ENCODE measurements around the gene GRK5.
A peak's percentile ranks its signal among the peaks of the same experiment; 100 is the strongest.
"Not testable (repeated sequence)": the region's sequence is repeated elsewhere in the genome, so short reads cannot be mapped to it uniquely, and the experiment has no call there.

GRK5 gene

DNA sequence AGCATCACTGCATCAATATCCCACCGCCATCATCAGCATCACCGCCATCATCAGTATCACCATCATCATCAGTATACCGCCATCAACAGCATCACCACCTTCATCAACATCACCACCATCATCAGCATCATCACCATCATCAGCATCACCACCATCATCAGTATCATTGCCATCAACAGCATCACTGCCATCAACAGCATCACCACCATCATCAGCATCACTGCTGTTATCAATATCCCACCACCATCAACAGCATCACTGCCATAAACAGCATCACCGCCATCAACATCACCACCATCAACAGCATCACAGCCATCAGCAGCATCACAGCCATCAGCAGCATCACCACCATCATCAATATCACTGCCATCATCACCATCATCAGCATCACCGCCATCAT is 219.3 kb downstream of the GRK5 start:
- DNase-seq = no peak

DNA sequence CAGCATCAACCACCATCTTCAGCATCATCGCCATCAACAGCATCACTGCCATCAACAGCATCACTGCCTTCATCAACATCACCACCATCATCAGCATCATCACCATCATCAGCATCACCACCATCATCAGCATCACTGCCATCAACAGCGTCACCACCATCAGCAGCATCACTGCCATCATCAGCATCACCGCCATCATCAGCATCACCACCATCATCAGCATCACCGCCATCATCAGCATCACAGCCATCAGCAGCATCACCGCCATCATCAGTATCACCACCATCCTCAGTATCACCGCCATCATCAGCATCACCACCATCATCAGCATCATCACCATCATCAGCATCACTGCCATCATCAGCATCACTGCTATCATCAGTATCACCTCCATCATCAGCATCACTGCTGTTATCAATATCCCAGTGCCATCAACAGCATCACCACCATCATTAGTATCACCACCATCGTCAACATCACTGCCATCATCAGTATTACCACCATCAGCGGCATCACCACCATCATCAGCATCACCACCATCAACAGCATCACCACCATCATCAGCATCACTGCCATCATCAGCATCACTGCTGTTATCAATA is 220.0 kb downstream of the GRK5 start:
- DNase-seq = no peak

DNA sequence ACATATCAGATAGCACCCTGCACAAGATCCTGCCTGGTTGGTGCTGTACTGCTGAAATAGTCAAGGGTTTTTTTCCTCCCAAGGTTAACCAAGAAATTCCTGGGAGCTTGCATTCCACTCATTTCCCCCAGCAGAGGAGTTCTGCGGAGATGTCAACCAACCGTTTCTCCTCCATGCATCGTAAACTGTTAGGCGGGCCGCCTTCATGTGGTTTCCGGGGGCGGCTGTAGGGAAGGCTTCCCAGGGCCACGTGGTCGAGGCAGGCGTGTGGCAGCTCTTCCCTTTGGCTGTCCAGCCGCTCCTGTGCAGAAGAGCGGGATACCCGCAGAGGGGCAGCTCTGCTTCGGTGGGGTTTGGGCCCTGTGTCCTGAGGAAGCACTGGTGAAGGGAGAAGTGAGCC is 221.4 kb downstream of the GRK5 start:
- DNase-seq = no peak

DNA sequence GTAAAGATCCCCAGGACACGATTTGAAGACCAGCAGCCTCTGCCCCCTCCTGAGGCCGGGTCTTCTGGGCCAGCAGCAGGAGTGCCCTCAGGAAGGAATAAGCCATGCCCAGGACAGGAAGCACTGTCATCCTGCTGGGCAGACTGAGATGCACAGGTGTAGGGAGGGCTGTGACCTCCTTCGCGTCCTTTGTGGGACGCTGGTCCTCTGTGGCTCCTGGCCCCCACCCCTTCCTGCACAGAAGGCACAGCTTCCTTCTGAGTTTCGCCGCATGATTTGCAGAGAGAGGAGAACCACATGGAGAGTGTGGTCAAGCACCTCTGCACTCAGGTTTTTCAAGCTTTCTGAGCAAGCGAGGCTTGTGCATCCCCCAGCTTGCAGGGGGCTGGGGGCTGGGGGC is 222.4 kb downstream of the GRK5 start:
- no peak for DNase-seq

DNA sequence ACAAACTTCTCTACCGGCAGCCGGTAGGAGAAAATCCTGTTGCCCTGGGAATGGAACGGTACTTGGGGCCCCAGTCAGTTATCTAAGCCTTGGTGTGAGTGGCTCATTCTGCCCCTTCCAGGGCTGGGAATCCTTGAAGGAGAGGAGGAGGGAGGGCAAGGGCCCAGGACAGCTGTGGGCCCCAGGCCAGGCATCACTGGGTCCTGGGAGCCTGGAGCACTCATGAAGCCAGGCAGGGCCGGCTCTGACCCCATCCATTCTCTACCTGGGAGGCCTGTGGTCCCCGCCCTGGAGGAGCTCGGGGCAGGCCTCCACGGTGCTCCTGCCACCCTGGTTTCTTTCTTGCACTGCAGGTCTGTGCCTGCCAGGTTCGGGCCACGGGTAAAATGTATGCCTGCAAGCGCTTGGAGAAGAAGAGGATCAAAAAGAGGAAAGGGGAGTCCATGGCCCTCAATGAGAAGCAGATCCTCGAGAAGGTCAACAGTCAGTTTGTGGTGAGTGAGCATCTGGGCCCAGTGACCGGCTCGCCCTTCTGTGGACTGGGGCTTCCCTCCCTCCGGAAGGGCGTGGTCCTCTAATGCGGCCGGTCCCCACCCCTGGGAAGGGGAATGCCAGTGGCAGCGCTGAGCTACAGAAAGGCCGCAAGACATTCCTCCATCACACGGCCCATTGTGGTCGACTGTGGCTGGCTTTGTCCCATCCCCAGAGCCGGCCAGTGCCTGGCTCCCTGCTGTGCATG is 223.8 kb downstream of the GRK5 start:
- DNase-seq = no peak

DNA sequence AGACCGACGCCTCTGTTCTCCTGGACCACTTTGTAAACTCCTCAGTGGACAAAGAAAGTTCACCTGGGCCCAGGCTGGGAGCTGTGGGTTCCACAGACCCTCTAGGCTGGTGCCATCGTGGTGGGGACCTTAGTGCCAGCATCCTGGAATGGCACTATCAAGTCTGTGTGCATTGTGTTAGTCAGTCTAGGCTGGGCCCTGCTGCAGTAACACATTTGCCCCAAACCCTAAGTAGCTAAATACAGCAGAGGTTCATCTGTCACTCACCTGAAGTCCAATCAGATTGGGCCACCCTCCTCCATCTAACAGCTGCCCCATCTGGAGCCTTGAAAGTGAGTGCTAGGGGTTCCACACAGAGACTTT is 224.4 kb downstream of the GRK5 start:
- no peak for DNase-seq

DNA sequence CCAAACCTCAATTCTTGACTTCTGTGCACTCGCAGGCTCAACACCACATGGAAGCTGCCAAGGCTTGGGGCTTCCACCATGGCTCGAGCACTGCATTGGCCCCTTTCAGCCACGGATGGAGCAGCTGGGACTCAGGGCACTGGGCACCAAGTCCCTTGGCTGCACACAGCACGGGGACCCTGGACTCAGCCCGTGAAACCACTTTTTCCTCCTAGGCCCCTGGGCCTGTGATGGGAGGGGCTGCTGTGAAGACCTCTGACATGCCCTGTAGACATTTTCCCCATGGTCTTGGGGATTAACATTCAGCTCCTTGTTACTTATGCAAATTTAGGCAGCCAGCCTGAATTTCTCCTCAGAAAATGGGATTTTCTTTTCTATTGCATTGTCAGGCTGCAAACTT is 227.6 kb downstream of the GRK5 start:
- DNase-seq = not testable (repeated sequence)

DNA sequence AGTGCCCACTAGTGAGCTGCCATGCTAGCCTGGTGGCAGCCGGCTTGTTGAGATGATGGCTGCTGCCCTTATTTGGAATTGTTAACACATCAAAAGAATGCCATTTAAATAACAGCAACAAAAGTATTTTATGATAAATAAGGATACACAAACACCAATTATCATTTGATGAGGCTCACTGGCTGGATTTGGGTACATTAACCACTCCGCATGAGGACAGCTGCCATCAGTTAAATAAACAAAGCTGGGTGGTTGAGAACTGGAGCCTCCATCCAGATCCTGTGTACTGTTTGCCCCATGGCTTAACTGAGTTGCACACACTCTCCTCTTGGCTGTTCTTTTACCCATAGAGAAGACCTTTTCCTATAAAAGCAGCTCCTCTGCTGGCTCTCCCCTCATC is 231.3 kb downstream of the GRK5 start:
- DNase-seq = no peak

DNA sequence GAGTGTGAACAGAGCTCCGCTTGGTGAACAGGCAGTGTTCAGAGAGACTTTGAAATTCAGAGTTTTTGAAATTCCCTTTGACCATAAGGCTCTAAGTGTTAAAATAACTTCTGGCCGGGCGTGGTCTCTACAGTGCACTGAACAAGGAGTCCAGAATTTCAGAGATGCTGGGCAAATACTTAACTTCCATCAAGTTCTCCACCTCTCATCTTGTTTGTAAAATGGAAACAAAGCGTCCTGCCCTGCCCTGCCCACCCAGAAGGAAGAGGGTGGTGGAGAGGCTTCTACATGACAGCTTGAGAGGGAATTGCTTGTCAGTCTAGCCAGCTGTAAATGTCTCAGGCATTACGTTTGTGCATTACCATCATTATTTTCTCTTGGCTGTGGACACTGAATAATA is 232.6 kb downstream of the GRK5 start:
- DNase-seq = no peak

DNA sequence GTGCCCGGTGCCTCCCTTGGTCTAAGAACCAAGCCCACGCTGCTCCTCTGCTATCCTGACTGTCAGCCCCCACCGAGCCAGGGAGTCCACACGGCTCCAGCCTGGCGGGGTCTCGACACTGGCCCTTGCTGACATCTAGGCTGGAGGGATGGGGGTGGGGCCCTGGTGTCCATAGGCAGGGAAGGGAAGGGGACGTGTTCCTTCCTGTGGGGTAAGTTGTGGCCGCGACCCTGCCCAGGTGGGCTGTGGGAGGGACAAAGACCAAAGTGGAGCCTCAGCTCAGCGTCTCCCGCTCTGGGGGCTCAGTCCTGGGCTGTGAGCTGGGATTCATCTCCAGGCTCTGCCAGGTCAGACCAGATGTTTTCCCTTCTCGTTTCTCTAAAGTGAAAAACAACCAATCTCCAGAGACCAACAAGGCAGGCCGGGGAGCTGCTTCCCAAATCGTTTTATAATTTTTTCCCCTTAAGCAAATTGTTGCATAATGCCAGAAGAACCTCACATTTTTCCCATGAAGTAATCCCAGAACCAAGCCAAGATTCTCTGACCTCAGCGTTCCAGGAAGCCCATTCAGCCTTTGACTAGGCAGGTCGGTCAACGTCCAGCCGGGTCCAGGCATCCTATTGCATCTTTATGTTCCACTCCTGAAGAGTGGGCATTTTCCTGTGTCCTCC is 233.9 kb downstream of the GRK5 start:
- no peak for DNase-seq

DNA sequence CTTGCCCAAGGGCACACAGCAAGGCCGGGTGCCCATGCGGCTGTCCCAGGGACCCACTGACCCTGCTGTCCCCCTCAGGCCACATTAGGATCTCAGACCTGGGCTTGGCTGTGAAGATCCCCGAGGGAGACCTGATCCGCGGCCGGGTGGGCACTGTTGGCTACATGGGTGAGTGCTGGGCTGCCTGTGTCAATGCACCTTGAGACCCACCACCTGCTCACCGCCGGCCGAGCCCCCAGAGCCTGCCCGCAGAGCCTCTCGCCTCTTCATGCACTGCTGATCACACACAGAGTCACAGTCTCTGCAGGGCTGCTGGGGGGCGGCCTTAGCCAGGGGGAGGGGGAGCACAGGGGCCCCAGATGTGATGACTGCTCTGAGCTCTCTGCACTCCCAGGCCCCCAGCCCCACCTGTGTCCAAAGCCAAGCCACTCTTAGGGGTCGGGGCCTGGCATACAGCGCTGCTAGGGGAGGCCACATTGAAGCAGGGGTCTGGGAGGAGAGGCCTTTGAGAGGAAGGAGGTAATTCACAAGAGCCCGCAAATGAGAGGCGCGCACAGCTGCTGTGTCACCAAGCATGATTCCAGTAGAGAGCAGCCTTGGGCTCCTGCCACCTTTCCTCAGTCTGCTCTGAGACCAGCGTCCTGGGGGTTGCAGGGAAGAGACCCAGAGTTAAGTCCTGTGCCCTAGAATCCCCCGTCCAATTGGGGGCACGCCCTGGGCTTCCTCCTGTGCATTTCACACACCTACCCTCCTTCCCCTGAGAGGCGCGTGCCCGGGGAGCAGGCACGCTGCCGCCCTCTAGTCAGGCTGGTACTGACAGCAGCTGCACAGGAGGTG is 234.8 kb downstream of the GRK5 start:
- DNase-seq = no peak

DNA sequence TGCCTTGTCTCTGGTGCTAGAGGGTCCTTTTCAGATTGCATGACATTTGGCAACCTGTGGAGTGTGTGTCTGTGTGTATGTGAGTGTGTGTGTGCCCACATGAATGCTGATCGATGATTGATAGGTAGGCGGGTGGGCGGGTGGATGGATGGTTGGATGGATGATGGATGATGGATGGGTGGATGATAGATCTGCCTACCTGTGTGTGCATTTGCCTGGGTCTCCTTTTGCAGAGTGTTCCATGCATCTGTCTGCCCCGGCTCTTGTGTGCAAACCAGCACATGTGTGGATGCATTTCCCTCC is 235.3 kb downstream of the GRK5 start:
- no peak for DNase-seq

DNA sequence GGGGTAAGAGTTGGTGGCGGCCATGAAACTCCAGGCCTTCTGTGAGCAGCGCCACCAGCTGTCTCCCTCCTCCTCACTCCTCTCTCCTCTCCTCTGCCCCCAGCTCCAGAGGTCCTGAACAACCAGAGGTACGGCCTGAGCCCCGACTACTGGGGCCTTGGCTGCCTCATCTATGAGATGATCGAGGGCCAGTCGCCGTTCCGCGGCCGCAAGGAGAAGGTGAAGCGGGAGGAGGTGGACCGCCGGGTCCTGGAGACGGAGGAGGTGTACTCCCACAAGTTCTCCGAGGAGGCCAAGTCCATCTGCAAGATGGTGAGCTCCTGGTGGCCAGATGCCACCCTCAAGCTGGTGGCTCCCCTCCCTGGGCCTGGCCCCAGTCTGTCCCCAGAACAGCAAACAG is 236.1 kb downstream of the GRK5 start:
- DNase-seq = no peak

DNA sequence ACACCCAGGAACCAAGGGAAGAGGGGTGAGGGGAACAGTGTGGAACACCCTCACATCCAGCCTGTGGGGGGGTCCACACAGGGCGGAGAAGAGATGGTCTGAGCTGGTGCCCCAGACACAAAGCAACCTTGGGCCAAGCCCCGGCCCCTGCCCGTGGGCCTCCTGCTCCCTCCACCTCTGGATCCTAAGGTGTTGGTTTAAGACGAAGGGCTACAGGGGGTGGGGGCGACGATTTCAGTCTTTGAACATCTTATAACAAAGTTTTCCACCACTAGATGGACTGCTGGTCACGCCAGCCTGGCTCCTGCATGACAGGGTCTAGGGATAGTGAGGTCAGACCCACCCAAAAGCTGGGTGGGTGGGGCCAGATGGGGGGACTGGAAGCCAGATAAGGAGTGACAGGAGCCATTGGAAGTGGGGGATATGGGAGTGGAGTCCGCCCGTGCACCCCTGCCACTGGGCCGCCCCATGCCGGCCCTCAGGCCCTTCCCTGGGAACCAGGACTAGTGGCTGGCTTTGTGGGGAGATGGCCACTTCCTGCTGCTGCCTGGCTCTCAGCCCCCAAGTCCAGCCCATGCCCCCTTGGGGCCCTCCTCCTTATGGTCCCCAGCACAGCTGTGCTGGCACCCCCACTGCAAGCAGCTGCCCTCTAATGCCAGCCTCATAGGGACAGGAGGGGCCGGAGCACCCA is 236.7 kb downstream of the GRK5 start:
- no peak for DNase-seq

DNA sequence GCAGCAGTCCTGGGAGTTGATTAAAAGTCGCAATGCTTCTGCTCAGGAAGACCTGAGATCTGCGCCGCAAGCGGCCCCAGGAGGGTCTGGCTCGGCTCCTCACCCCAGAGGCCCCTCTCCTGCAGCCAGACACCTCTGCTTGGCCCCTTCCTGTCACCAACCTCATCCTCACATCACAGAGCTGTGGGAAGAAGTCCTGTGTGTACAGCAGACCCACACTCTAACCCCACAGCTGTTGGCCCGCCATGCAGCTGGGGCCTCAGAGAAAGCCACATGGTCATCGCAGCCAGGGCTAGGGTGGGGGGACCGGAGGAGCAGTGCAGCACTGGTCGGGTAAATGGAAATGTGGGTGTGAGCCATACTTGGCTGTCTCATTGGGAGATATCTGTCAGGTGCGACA is 237.5 kb downstream of the GRK5 start:
- no peak for DNase-seq

DNA sequence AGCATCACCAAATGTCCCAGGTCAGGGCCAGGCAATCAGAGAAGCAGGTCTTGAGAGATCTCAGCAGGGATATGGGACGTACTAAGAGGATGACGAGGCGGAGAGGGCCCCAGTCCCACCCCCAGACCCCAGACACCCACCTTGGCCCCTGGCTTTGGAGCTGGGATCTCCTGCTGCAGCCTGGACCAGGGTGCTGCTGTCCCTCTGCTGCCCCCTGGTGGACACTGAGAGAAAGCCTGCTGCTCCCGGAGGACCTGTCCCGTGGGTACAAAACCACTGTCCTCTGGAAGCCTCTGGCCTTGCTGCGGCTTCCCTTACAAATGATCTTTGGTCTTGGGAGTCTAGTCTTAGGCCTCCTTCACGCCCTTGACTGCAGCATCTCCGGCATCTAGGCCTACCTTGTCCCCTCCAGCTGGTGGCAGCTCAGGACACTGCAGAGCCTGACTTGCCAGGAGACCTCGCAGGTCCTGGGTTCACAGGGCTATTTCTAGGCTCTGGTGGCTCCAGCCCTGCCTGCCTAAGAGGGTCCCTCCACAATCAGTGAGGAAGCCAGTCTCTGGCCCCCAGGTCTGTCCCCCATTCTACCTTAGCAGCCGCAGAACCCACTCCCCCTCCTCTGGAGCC is 238.1 kb downstream of the GRK5 start:
- peak; percentile 23 for DNase-seq

DNA sequence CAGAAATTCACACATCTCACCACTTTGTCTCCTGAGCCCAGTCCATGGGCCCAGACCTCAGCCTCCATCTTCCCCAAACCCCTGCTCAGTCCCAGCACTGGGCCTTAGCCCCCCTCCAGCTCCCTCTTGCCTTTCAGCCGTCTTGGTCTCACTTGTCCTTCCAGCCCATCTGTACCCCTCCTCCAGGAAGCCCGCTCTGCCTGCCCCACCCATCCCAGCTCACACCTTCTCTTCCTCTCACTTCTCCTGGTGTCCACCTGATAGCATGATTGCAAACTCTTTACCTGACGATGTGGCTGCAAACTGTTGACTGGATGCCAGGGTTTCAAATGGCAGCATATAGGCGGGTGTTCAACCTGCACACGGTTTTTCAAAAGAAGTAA is 238.6 kb downstream of the GRK5 start:
- DNase-seq = no peak

DNA sequence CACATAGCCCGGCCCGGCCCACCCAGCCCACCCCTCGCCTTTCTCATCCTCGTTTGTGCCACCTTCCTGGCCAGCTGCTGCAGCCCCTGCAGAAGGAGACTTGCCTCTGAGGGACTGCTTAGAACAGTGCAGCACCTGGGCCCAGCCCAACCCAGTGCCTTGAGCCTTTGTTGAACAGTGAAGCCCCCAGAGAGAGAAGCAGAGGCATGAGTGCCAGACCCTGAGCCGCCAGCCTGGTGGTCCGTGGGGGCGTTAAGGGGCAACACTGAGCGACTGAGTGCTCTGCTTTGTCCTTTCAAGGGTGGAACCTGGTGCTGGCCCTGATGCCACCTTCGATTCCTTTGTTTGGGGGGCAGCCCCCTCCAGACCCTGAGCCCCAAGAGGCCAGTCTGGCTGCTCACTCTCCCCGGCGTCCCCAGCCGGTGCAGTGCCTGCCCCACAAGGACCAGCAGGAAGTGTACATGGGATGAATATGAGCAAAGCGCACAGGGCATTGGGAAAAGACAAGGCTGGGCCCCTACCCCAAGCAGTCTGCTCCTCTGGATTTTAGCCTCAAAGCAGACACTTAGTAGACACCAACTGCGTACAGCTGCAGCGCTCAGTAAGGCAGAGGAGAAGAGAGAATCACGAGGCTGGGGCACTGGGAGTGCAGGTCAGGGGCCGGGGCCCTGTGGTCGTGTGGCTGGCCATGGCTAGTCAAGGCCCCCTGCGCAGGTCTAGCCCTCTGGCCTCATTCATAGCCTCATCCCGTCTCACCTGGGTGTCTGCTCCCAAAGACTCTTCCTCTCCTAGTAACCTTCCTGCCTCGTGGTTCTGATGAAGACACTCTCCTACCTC is 239.3 kb downstream of the GRK5 start:
- DNase-seq = no peak

DNA sequence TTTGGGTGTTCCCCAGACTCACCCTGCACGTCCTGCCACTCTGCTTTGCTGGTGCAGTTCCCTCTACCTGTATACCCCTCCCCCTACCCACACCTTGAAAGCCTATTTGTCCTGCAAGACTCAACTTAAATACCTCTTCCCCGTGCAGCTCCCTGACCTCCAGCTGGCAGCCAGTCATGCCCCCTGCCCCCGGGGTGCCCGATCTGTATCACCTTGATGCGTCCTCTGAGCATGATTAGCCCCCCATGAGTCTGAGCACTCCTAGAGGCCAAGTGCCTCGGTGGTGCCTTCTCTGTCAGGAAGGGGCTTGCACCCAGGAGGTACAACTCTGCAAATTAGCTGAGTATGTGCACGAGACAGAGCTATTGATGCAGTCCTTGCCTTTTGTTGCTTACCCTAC is 240.1 kb downstream of the GRK5 start:
- DNase-seq = no peak

DNA sequence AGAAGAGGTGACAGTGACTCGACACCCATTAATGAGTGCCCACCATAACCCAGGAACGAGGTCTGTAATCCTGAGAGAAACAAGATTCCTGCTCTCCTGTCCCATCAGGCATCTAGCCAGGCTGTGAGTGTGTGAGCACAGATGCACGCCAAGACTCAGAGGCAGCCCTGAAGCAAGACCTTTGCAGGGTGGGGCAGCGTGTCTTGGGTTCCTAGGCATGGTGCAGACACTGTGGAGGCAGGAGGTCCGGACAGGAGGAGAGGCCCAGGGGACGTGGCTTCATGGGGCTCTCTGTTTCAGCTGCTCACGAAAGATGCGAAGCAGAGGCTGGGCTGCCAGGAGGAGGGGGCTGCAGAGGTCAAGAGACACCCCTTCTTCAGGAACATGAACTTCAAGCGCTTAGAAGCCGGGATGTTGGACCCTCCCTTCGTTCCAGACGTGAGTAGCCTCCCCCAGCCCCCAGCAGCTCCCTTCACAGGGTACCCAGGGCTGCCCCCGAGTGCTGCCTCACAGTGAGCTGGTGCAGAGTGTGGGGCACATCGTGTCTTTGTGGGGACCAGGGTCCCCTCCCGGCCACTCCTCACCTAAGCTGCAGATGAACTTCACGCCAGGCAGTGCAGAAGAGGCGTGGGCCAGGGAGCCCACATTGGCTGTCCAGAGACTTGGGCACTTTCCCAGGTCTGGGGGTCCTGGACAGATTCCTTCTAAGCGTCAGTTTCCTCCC is 240.6 kb downstream of the GRK5 start:
- no peak for DNase-seq

All from NCI-H774 (cell line).